Smooth muscle cell (in vitro differentiated cells): ENCODE results near the gene SDR39U1. TPM values are rescaled to one million over a fixed set of nuclear protein-coding genes. Genes with fewer than 3 reads are reported as not detected.

Experiments used
- DNase-seq: peaks from one replicate; lab custom pipeline; 2025; ENCODE audit not compliant: unreplicated experiment; lab: John Stamatoyannopoulos, UW
- H2AFZ ChIP-seq: fragments of 200-600 bp; sonication (generic); 2 replicates; pipeline ENCODE4 v1.6.0; 2016; ENCODE audit warnings: antibody characterized with exemption, low read depth, mild to moderate bottlenecking
- H3F3A ChIP-seq: fragments of 200-600 bp; sonication (generic); 2 replicates; pipeline ENCODE4 v1.6.0; 2017; ENCODE audit warnings: antibody characterized with exemption, low read depth
- H3K27ac ChIP-seq: fragments of 200-600 bp; sonication (generic); 2 replicates; pipeline ENCODE4 v1.5.1; 2016; ENCODE audit warnings: low read depth, mild to moderate bottlenecking
- H3K27me3 ChIP-seq: fragments of 200-600 bp; sonication (generic); 2 replicates; pipeline ENCODE4 v1.6.1; 2016; ENCODE audit warnings: low read depth, mild to moderate bottlenecking
- H3K36me3 ChIP-seq: fragments of 200-600 bp; sonication (generic); 2 replicates; pipeline ENCODE4 v1.5.1; 2016; ENCODE audit warnings: low read depth
- H3K4me1 ChIP-seq: fragments of 200-600 bp; sonication (generic); 2 replicates; pipeline ENCODE4 v1.5.1; 2016; ENCODE audit warnings: low read depth
- H3K4me2 ChIP-seq: fragments of 200-600 bp; sonication (generic); 2 replicates; pipeline ENCODE4 v1.6.0; 2016; ENCODE audit warnings: mild to moderate bottlenecking
- H3K4me3 ChIP-seq: fragments of 200-600 bp; sonication (generic); 2 replicates; pipeline ENCODE4 v1.5.1; 2016; ENCODE audit warnings: mild to moderate bottlenecking
- H3K79me2 ChIP-seq: fragments of 200-600 bp; sonication (generic); 2 replicates; pipeline ENCODE4 v1.6.0; 2016; ENCODE audit warnings: low read depth, mild to moderate bottlenecking
- H3K9ac ChIP-seq: fragments of 200-600 bp; sonication (generic); 2 replicates; pipeline ENCODE4 v1.6.0; 2016; ENCODE audit warnings: low read depth
- H3K9me3 ChIP-seq: fragments of 200-600 bp; sonication (generic); replicated peaks from 2 replicates; pipeline ENCODE4 v1.5.1; 2016; ENCODE audit warnings: low read depth
- H4K20me1 ChIP-seq: fragments of 200-600 bp; sonication (generic); 2 replicates; pipeline ENCODE4 v1.6.0; 2016; ENCODE audit warnings: low read depth
- CTCF ChIP-seq: fragments of 200-600 bp; sonication (generic); IDR thresholded peaks from 2 replicates; pipeline ENCODE4 v1.5.1; 2017; ENCODE audit warnings: borderline replicate concordance, mild to moderate bottlenecking, antibody characterized with exemption; ENCODE audit not compliant: insufficient read depth, poor library complexity, severe bottlenecking
- WGBS: methylation state at CpG from one replicate; pipeline ENCODE4 v1.1.7; 2016; ENCODE audit warnings: low lambda C conversion rate; 5-methylcytosine and 5-hydroxymethylcytosine counted together
- polyA plus RNA-seq: library from polyadenylated mRNA; unstranded; fragments of >200 nt; fragmentation: Nextera tagmentation; extraction: Ambion mirVana; gene quantifications from 2 replicates; pipeline ENCODE4 v1.2.1, GENCODE V29; 2016
- total RNA-seq: library from RNA; depleted of rRNA; stranded (reverse); fragments of >200 nt; gene quantifications from 2 replicates; pipeline ENCODE4 v1.2.3, GENCODE V29; 2014

Gene SDR39U1
- total and polyA plus RNA-seq, 2 experiments from 2014 or later: 21.6 to 62.6 TPM

DNA sequence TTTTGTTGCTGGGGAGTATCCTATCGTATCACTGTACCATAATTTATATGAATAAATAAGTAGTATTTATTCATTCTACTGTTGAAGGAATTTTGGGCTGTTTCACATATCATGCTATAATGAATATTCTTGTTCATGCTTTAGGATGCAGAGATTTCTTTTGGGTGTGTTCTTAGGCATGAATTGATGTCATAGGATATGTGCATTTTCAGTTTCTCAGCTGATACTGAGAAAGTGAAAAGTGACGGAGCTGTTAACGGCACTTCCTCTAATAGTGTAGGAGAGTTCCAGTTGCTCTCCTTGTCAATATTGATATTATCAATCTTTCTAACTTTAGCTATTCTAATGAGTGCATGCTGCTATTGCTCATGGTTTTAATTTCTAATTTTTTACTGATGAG lies 23.2 kb upstream of the SDR39U1 start:
- no peak overlapping the region for H3K9ac ChIP-seq
- DNase-seq: no peak
- H3K9me3 ChIP-seq: no peaks in the 10 kb centered on the region
- TF ChIP-seq CTCF: no peak
- no peak overlapping the region for H2AFZ ChIP-seq
- no peaks in the 10 kb centered on the region for H3K36me3 ChIP-seq
- no peaks in the 10 kb centered on the region for H3K4me1 ChIP-seq
- no peaks in the 10 kb centered on the region for H4K20me1 ChIP-seq
- no peaks in the 10 kb centered on the region for H3F3A ChIP-seq
- H3K4me2 ChIP-seq: no peak overlapping the region
- H3K4me3 ChIP-seq: no peak overlapping the region
- H3K79me2 ChIP-seq: no peaks in the 10 kb centered on the region
- WGBS: 91% methylated on average over 3 of the region's 3 CpGs
- H3K27me3 ChIP-seq: no peaks in the 10 kb centered on the region
- no peak overlapping the region for H3K27ac ChIP-seq

- H3F3A ChIP-seq: no peaks in the 10 kb centered on the region
- WGBS: 99% methylated on average over 3 of the region's 3 CpGs
- H3K4me3 ChIP-seq: no peak overlapping the region
- no peaks in the 10 kb centered on the region for H3K79me2 ChIP-seq
- no peaks in the 10 kb centered on the region for H3K4me1 ChIP-seq
- H2AFZ ChIP-seq: no peak overlapping the region
- H3K27ac ChIP-seq: no peak overlapping the region
- H3K9me3 ChIP-seq: no peaks in the 10 kb centered on the region
- no peaks in the 10 kb centered on the region for H3K27me3 ChIP-seq
- TF ChIP-seq CTCF: no peak
- H4K20me1 ChIP-seq: no peaks in the 10 kb centered on the region
- no peak for DNase-seq
- H3K9ac ChIP-seq: no peak overlapping the region
- H3K36me3 ChIP-seq: no peaks in the 10 kb centered on the region
- no peak overlapping the region for H3K4me2 ChIP-seq
Observed at GRCh38 chr14:24465368-24465767, 22.8 kb upstream of the SDR39U1 start.

DNA sequence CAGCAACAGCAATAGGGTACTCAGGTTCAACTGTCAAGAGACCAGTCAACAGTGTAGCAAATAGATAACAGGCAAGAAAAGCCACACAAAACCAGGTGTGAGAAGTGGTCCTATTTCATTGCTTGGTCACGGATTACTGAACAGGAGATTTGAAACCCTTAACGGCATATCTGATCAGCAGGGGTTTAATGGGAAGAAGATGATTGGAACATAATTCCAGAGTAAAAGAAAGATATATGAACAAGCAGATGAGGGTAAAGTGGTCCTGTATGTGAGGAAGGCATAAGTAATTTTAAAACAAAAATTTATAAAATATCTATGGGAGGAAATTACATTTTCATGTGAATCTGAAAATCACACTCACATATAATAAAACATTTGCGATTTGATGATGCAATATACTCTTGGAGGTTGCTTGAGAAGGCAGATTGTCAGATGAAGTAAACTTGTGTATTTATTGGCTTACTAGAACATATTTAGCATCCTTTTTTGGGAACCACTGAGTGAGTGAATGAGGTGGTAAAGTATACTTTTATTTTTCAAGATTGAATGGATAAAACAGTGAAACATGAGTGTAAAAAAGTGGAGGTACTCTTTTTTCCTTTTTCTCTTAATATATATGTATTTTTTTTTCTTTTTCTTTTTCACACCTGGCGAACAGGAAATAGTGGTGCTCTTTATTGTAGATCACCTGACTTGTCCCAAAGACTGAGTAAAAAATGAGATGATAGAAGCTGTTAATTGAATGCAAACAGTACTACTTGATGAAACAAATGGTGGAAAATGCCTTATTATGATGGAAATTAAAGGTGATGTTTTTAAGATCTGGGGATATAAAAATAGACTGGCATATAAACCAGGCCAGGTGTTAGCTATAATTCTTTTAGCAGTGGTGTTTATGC lies 21.6 kb upstream of the SDR39U1 start:
- Histone ChIP-seq H3K4me1 (no peaks in the 10 kb centered on the region), H3K36me3 (no peaks in the 10 kb centered on the region), H3K9ac (no peak overlapping the region), H3K27me3 (no peaks in the 10 kb centered on the region), H3K27ac (no peak overlapping the region), H3K4me3 (no peak overlapping the region), H3K79me2 (no peaks in the 10 kb centered on the region), H3F3A (no peaks in the 10 kb centered on the region), H3K9me3 (no peaks in the 10 kb centered on the region), H3K4me2 (no peak overlapping the region), H2AFZ (no peak overlapping the region), H4K20me1 (no peaks in the 10 kb centered on the region)
- no peak for TF ChIP-seq CTCF
- 68% methylated on average over 4 of the region's 4 CpGs for WGBS
- no peak for DNase-seq
